ENCODE measurements around the gene FAM83G.
"Not testable (repeated sequence)": the region's sequence is repeated elsewhere in the genome, so short reads cannot be mapped to it uniquely, and the experiment has no call there.

Gene FAM83G

DNA sequence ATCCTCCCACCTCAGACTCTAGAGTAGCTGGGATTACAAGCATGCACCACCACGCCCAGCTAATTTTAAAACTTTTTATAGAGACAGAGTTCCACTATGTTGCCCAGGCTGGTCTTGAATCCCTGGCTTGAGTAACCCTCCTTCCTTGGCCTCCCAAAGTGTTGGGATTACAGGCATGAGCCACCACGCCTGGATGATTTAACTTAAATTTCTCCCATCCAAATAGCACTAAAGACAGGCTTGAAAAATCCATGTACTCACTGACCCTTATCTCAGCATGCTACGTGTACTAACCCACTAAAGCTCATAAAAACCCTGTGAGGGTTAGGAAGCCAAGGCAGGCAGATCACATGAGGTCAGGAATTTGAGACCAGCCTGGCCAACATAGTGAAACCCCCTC, 48.0 kb downstream of the FAM83G start:
- in situ Hi-C loops (cut with HindIII; ENCODE audit: low sequenced_read_pairs), result no loop called here

GRCh38 chr17:18956021-18956420, 48.5 kb downstream of the FAM83G start:
- in situ Hi-C loops (cut with HindIII; ENCODE audit: low sequenced_read_pairs), result not testable (repeated sequence)

GRCh38 chr17:18955009-18955408, 49.6 kb downstream of the FAM83G start:
- in situ Hi-C loops (cut with HindIII; ENCODE audit: low sequenced_read_pairs), result no loop called here

DNA sequence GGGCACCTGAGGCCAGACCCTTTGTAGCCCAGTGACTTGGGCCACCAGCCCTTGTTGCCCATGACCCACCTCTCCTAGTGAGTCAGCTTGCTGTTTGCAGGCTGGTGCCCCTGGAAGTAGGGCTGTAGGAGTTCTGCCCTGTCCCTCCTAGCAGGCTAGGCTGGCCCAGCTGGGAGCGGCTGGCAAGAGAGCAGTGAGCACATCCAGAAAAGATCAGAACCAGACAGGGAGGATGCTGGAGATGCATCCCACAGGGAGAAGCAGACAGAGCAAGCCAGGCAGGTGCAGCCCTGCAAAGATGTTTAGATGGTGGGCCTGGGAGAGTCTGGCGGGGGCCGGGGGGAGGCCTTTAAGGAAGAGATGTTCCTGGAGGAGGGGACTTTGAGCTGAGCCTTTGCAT, 50.2 kb downstream of the FAM83G start:
- in situ Hi-C loops (cut with HindIII; ENCODE audit: low sequenced_read_pairs), result no loop called here

- in situ Hi-C loops (cut with HindIII; ENCODE audit: low sequenced_read_pairs), result no loop called here
Observed at GRCh38 chr17:18953231-18953728, 51.3 kb downstream of the FAM83G start.

DNA sequence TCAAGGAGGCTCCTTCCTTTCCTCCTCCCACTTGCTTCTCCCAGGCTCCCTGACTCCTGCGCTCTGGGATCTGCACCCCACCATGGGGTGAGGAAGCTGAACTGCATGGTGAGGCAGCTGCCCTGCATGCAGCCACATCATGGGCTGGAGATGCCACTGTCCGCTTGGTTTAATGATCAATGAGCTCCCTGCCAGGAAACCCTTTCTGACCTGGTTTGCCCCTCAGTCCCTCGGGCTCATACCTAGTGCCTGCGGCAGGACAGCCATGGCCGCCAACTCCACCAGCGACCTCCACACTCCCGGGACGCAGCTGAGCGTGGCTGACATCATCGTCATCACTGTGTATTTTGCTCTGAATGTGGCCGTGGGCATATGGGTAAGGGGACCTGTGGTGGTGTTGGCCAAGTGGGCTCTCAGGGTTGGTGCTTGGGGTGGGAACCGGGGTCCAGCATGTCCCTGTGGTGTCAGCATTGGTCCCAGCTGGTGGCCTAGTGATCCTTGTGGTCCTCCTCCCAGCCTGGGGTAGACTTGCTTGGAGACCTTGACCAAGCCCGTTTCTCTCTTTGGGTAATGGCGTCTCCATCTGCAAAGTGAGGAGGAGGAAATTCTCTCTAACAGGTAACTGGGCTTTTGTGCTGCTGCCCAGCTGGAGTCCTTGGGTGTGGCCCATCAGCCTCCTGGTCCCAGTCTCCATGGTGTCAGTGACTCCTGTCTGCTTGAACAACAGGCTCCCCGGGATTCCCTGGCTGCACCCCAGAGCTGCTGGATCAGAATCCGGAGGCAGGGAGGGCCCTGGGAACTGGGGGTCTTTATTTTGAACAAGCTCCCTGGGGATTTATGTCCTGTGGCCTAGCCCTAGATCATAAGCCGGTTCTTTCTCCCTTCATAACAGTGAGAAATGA, 52.4 kb downstream of the FAM83G start, which contains the start of gene SLC5A10:
SLC5A10 (plus strand) TSS at position 225 of the 902 bp plus-strand sequence; CDS start at position 266, 41 bp downstream.
- in situ Hi-C loops (cut with HindIII; ENCODE audit: low sequenced_read_pairs), result no loop called here

GRCh38 chr17:18950944-18951905, 53.3 kb downstream of the FAM83G start:
- in situ Hi-C loops (cut with HindIII; ENCODE audit: low sequenced_read_pairs), result no loop called here

- in situ Hi-C loops (cut with HindIII; ENCODE audit: low sequenced_read_pairs), result no loop called here
Observed at GRCh38 chr17:18950346-18950745, 54.2 kb downstream of the FAM83G start.

DNA sequence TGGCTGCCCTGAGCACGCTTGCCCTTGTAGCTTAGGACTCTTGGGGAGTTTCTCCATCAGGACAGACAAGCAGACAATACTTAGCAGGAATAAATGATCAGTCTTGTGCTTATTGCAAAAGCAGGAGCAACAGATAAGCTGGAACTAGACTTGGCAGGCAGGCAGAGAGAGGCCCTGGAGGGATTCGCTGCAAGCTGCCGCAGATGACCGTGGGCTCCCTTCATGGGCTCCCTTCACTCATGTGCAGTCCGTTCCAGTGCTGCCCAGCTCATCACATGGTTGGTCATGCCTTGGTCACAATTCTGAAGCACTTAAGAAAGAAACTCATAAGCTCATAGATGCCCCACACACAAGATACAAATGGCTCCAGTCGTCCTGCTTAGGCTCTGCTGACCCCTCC, 55.0 kb downstream of the FAM83G start:
- in situ Hi-C loops (cut with HindIII; ENCODE audit: low sequenced_read_pairs), result loop anchor here (5.0 kb wide), 1 partner anchor 72 kb away; no protein-coding TSS in a partner anchor

DNA sequence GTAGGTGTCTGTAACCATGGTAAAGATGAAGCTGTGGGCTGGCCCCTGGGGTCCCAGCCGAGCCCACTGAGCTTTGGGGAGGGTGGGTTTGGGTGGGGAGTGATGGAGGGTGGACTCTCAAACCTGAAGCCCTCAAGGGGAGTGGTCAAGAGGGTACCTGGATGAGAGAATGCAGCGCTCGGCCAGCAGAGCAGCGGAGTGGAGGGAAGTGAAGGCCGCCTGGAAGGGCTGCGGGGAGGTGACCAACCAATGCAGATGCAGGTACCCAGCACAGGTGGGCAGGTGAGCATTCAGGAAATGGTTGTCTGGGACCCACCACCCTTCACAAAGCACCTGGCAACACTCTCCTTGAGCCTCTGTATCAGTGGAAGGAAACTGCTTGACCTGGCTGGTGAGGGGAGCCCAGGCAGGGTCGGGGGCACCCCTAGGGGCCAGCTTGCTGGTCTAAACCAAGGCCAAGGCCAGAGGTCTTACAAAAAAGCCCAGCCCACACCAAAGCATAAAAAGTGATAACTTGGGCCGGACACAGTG, 56.0 kb downstream of the FAM83G start:
- in situ Hi-C loops (cut with HindIII; ENCODE audit: low sequenced_read_pairs), result loop anchor here (5.0 kb wide), 1 partner anchor 71 kb away; no protein-coding TSS in a partner anchor

GRCh38 chr17:18947866-18948265, 56.7 kb downstream of the FAM83G start:
- in situ Hi-C loops (cut with HindIII; ENCODE audit: low sequenced_read_pairs), result loop anchor here (5.0 kb wide), 1 partner anchor 71 kb away; no protein-coding TSS in a partner anchor

GRCh38 chr17:18946536-18946935, 58.0 kb downstream of the FAM83G start:
- in situ Hi-C loops (cut with HindIII; ENCODE audit: low sequenced_read_pairs), result loop anchor here (5.0 kb wide), 1 partner anchor 69 kb away; no protein-coding TSS in a partner anchor

GRCh38 chr17:18944646-18945045, 59.9 kb downstream of the FAM83G start:
- in situ Hi-C loops (cut with HindIII; ENCODE audit: low sequenced_read_pairs), result loop anchor here (5.0 kb wide), 1 partner anchor 67 kb away; no protein-coding TSS in a partner anchor

GRCh38 chr17:18938692-18939023, 65.9 kb downstream of the FAM83G start:
- in situ Hi-C loops (cut with HindIII; ENCODE audit: low sequenced_read_pairs), result no loop called here

DNA sequence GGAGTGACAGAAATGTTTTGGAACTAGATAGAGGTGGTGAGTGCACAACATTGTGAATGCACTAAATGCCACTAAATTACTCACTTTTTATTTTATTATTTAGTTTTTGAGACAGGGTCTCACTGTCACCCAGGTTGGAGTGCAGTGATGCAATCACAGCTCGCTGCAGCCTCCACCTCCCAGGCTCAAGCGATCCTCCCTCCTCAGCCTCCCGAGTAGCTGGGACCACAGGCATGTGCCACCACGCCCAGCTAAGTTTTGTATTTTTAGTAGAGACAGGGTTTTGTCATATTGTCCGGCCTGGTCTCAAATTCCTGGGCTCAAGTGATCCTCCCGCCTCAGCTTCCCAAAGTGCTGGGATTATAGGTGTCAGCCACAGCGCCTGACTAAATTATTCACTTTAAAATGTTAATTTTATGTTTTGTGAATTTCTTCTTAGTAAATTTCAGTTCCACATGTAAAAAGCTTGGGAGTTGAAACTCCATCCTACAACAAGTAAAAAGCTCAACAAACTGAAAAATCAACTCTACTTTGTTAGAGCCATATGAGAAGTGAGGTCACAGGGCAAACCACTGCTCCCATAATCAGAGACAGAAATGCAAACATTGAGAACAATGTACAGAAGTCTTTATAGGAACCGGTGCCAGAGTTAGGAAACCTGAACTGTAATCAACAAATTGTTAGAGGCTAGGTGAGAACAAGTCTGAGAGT, 66.4 kb downstream of the FAM83G start:
- in situ Hi-C loops (cut with HindIII; ENCODE audit: low sequenced_read_pairs), result no loop called here

DNA sequence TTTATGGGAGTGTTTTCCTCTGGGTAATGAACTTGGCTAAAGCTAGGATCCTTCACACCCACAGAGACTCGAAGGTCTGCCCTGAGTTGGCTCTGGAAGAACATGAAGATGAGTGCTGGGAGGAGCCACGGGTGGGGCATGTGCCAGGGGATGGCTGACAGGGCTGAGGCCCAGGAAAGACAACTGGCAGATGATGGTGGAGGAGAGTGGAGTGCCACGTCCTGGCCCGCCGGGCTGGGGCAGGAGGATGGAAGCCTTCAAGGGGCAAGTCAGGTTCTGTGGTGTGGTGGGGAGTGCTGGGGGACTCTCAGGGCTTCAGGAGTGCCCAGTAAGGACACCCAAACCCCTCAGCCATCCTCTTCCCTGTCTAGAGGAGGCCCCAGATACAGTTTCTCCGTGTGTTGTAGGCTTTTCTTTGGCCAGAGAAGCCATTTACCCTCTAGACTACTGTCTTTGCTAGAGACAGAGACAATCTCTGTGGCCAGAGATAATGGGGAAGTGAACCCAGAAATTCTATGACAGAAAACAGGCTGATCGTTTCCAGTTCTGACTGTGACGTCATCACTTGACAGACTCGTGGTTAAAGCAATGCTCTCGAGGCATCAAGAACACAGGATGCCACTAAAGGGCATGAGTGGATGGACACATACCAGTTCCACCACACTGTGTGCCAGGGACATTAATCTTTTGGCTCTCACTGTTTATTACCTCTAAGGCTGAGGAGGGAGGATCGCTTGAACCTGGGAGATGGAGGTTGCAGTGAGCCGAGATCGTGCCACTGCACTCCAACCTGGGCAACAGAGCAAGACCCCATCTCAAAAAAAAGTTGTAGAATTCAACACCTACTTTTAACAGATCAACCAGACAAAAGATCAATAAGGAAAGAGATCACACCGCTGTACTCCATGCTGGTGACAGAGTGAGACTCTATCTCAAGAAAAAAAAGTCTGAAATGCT, 71.2 kb downstream of the FAM83G start:
- in situ Hi-C loops (cut with HindIII; ENCODE audit: low sequenced_read_pairs), result no loop called here

DNA sequence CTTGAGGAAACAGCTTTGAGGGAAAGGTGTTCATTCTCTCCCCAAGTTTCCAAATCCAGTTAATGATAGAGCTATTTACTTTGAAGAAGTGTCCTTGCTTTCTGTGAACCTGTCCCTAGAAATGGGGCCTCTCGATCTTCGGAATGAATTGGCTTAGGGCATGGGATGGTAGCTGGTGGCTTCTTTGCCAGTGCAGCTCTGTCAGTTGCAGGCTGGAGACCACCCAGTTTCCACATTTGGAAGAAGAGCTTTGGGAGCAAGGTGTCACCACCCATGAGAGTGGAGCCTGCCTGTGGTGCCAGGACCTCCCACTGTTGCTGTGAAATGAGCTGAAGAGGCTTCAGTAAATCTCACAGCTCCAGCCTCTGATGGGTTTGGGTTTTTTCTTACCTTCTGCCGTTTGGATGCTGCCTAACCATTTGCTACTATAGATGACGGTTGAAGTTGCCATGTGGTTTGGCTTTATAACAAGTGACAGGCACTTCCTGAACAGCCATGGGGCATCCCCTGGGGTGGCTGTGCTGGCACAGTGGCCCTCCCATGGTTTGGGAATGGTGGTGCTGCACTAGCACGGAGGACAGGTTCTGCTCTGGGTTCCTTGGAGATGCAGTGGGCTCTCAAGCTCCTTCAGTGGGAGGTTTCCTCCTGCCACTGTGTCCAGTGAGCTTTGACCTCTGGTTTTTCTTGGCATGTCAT, 72.1 kb downstream of the FAM83G start:
- in situ Hi-C loops (cut with HindIII; ENCODE audit: low sequenced_read_pairs), result no loop called here

GRCh38 chr17:18928628-18929125, 75.9 kb downstream of the FAM83G start:
- in situ Hi-C loops (cut with HindIII; ENCODE audit: low sequenced_read_pairs), result no loop called here
